Measurements from ENCODE around the gene UGT1A1.
"Not testable (repeated sequence)": the region's sequence is repeated elsewhere in the genome, so short reads cannot be mapped to it uniquely, and the experiment has no call there.

- not testable (repeated sequence) for TF ChIP-seq POLR2A, TAF1 (IDR thresholded peaks at IDR 0.05; ENCODE audit: low read depth, low read length)
These were observed 9.4 kb upstream of the UGT1A1 start for GRCh38 chr2:233750689-233751088.

Data from GM12891 (cell line).